NCI-H2029 (cell line): ENCODE results near the gene GRHL3.
"Not testable (repeated sequence)": the region's sequence is repeated elsewhere in the genome, so short reads cannot be mapped to it uniquely, and the experiment has no call there.

ENCODE experiments used
- DNase-seq: peaks from one replicate; lab custom pipeline; 2025; lab: John Stamatoyannopoulos, UW

The GRHL3 gene

DNA sequence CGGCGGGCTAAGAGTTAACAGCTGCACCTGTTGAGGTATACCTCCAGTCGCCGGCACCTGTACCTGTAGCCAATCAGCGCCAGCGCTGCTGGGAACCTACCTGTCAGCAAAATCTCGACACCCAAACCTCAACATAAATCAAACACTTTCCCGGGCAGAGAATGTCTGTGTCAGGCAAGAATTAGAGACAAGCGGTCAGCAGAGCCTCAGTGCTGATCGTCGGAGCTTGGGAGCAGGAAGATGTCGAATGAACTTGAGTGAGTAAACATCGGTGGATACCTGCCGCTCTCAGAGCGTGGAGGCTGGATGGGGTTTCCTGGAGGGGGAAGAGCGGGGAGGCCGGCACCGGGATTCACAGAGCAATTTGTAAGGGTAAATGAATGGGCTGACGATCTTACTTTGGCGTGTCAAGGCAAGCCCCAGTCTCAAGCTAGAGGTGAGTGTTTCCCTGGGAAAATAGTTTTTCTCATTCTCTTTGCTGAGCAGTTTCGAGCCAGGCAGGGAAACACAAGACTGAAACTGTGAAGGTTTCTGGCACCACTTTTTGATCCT is at the start of gene GRHL3:
Gene GRHL3 (plus strand): TSS at position 46 of the 552 bp plus-strand sequence. CDS start 195 bp downstream, at position 241.
- peak; percentile 73 for DNase-seq

DNA sequence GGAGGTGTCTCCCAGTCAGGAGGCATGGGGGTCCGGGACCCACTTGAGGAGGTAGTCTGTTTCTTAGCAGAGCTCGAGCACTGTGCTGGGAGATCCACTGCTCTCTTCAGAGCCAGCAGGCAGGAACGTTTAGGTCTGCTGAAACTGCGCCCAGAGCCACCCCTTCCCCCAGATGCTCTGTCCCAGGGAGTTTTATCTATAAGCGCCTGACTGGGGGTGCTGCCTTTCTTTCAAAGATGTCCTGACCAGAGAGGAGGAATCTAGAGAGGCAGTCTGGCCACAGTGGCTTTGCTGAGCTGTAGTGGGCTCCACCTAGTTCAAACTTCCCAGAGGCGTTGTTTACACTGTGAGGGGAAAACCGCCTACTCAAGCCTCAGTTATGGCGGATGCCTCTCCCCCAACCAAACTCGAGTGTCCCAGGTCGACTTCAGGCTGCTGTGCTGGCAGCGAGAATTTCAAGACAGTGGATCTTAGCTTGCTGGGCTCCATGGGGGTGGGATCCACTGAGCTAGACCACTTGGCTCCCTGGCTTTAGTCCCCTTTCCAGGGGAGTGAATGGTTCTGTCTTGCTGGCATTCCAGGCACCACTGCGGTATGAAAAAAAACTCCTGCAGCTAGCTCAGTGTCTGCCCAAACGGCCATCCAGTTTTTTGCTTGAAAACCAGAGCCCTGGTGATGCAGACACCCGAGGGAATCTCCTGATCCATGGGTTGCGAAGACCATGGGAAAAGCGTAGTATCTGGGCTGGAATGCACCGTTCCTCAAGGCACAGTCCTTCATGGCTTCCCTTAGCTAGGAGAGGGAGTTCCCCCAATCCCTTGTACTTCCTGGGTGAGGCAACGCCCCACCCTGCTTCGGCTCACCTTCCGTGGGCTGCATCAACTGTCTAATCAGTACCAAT is 44.7 kb upstream of the GRHL3 start:
- DNase-seq, result not testable (repeated sequence)

DNA sequence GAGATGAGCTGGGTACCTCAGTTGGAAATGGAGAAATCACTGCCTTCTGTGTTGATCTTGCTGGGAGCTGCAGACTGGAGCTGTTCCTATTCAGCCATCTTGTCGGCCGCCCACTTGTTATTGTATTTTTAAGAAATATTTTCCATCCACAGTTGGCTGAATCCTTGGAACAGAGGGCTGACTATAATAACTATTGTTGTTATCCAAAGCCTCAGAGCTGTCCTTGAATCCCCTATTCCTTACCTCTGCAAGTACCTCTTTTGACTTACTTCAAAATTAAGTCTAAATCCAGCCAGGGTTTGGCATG is 44.1 kb upstream of the GRHL3 start:
- no peak for DNase-seq

DNA sequence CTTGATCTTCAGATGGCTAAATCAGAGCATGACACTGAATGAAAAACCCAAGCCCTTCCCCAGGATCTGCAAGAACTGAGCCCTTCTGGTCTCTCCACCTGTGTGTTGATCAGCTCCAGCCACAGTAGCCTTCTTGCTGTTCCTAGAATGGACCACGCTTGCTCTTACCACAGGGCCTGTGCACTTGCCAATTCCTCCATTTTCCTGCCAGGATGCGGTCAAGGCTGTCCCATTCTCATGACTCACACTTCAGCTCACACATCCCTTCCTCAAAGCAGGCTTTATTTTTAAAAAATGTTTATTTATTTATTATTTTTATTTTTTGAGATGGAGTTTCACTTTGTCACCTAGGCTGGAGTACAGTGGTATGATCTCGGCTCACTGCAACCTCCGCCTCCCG is 43.6 kb upstream of the GRHL3 start:
- DNase-seq, result no peak

DNA sequence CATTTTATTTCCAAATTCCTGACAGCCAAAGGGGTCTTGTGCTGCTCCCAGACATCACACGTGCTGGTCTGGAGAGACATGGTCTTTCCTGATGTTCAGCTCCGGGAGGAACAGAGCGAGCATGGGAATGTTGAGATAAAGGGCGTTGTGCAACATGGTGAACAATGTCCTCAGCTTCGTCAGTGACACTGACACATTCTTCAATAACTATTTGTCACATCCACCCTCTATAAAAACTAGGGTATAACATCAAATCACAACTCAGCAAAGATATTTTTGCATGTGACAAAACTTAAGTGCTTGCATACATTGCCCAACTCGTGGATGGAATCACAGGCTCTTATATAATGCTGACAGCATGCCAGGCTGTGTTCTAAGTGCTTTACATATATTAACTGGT is 42.4 kb upstream of the GRHL3 start:
- DNase-seq, result no peak

DNA sequence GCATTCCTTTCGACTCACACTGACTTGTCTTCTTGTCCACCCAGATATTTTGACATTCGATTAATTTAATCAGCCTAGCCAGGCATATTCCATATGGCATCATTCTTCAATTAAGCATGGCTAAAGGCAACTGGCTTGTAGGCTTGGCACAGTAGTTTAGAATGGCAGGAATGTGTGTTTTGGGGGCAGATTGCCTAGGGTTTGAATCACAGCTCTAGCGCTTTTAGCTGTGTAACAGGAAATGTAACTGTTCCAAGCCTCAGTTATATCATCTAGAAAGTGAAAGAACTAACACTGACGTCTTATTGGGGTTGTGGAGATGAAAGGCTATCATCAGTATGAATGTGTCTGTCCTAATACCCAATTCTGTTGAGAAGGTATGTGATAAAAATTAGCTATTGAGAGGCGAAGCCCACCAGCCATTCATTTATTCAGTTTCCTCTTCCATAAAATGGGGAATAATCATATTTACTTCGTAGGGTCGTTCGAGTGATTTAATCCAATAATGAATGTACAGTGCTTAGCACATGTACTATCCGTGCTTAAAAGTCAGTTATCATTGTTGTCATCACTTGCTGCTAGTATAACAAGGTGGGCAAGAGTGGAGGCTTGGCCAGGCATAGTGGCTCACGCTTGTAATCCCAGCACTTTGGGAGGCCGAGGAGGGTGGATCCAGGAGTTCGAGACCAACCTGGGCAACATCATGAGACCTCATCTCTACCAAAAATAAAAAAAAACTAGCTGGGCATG is 41.6 kb upstream of the GRHL3 start:
- no peak for DNase-seq

DNA sequence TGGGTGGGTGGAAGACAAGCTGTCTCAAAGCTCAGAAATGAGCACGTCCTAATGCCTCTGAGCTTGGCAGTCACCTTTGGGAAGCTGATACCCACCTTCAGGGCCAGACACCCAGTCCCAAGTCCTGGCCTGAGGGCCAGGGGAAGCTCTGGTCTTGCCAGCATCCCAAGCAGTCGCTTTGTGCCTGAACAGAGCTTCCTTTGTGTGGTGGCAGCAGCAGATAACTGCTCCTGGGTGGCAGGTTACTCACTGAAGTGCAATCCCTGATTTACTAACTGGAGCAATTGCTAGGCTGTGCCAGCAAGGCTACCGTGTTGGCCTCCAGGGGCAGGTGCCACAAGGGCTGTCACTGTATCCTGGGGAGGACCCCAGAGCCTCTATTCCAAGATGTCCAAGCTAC is 40.4 kb upstream of the GRHL3 start:
- no peak for DNase-seq

DNA sequence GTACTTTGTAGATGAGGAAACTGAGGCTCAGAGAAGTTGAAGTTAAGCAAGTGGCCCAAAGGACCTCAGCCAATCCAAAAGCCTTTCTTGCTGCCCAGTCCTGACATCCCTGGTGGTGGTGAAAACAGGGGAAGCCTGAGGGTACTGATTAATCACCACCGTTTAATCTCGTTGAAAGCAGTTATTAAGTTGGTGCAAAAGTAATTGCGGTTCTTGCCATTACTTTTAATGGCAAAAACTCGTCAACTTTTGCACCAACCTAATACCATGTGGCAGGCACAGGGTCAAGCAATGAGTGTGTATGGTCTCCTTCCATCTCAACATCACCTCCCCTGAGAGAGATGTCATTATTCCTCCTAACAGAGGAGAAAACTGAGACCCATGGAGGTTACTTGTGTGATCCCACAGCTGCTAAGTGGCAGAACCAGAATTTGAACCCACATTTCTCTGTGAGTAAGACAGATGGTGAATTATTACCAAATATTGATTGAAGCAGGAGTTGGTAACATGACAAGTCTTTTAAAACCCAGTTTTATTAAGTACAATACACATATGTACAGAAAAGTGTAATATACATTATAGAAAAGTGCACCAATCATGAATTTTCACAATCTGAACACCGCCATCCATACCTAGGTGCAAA is 39.4 kb upstream of the GRHL3 start:
- no peak for DNase-seq

DNA sequence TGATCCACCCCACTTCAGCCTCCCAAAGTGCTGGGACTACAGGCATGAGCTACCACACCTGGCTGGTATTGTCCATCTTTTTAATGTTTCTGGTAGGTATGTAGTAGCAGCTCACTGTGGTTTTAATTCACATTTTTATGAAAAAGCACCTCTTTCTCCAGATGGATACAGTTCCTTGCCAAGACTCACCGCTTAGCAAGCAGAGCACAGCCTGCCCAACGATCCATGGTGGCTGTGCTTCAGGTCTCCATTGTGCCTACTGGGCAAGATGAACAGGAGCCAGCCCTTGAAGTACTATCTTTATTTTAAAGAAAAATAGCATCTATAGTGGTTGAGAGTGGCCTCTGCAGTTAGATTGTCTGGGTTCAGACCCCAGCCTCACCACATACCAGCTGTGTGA is 37.6 kb upstream of the GRHL3 start:
- DNase-seq, result no peak

DNA sequence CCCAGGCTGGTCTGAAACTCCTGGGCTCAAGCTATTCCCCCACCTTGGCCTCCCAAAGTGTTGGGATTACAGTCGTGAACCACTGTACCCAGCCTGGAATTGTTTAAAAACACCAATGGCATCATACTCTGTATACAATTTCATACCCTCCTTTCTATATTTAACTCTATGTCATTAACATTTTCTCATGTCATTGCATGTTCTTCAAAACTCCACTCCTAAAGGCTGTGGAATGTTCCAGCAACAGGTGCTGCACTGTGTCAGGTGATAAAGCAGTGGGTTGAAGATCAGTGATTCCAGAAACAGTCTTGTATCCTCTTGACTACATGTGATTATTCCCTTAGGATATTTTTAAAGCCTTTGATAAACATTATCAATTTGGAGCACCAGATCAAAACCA is 36.7 kb upstream of the GRHL3 start:
- DNase-seq, result no peak

DNA sequence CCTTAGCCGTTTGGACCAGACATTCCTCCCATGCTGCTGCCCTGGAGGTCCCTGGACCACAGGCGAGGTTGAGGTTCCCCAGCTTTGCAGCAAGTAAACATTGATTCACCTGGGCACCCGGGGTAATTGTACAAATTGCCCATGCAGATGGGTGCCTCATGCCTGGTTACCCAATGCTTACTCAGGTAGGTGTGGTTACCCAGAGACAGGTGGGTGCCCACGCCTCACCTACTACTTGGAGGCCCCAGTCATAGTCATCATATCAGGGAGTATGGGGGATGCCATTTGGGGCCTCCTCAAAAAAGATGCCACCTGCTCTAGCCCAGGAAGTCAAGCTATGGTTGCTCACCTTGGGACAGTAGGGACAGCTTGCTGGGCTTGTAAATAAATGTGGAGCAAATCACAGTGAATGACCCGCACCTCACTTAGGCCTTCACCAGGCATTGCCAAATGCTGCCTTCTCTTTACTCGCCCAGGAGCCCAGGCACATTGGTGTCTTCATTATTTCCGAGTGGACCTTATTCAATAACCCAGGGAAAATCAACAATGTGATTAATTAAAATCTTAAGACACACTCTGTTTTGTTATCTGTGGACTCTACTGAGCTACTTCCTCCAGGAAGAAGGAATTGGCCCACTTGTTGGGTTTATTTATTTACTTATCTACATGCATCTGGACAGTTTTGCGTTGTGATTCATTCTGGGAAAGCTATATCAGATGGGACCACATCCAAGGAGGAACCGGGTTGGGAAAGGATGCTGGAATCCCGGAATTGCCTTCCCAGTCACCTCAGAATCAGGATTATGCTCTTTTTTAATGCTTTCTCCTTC is 35.6 kb upstream of the GRHL3 start:
- peak; percentile 34 for DNase-seq

DNA sequence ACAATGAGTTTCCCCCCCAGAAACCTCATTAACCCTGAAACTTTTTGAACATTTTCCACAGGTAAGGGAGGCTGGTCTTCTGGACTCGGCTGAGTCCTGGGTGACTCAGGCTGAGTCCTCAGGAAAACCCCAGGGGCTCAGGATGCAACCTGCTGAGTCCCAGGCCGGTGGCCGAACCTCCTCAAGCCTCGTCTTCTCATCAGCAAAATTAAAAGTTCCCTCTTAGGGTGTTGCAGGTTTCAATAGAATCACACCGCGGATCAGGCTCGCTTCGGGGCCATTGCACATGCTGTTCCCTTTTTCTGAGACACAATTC is 35.0 kb upstream of the GRHL3 start:
- DNase-seq, result no peak

DNA sequence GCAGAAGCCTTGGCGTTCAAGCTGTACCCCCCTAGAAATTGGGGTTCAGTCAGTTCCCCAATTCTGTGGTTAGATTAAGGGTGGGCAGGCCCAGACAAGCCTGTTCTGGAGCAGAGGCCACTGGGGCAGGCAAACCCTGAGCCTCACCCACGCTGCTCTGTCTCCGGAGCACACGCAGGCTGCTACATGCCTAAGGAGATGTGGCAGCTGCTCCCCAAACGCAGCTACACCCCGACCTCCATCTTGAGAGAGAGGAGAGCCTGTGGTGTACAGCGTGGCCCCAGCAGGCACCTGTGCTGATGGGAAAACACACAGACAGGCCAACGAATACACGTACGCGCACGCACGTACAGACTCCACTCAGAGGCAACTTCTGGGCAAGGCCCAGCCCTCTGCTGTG is 33.9 kb upstream of the GRHL3 start:
- DNase-seq, result no peak

DNA sequence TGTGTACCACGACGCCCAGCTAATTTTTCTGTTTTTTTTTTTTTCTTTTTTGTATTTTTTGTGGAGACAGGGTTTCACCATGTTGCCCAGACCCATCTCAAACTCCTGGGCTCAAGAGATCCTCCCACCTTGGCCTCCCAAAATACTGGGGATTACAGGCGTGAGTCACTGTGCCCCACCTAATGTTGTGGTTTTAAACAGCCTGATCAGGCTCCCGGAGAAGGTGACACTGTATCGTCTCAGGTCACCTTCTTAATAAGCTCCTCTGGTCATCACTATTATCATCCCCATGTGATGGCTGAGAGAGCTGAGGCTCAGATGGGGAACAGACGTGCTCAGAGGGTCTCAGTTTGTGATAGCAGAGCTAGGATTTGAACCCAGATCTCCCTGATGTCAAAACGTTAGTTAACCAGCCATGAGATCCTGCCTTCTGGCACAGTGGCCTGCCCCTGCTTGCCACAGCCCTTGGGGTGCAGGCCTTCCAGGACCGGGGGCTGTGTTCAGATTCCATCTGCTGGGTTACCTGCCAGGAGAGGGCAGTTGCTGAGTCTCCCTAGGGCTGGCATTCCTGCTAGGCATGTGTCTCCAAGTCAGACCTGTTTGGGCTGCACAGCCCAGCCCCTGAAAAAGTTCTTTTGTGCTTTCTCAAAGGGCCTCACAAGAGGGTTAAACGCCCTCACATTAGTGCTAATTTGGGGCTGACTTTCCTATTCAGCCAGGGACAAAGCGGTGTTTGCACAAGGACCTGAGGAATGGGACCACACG is 32.7 kb upstream of the GRHL3 start:
- no peak for DNase-seq

DNA sequence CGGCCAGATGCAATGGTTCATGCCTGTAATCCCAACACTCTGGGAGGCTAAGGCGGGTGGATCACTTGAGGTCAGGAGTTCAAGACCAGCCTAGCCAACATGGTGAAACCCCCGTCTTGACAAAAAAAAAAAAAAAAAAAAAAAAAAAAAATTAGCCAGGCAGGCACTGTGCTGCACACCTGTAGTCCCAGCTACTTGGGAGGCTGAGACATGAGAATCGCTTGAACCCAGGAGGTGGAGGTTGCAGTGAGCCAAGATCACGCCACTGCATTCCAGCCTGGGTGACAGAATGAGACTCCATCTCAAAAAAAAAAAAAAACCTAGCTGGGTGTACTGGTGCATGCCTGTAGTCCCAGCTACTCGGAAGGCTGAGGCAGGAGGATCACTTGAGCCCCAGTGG is 31.4 kb upstream of the GRHL3 start:
- not testable (repeated sequence) for DNase-seq

DNA sequence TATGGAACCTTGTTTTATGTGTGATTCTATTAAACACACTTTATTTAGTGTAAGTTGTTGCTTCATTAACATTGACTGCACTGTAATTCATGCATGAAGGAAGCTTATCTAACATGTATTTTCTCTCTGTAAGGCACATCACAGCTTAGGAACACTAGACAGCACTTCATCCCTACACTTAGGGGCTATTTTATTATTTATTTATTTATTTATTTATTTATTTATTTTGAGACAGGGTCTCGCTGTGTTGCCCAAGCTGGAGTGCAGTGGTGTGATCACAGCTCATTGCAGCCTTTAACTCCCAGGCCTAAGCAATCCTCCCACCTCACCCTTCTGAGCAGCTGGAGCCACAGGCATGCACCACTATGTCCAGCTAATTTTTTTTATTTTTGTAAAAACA is 30.7 kb upstream of the GRHL3 start:
- no peak for DNase-seq

DNA sequence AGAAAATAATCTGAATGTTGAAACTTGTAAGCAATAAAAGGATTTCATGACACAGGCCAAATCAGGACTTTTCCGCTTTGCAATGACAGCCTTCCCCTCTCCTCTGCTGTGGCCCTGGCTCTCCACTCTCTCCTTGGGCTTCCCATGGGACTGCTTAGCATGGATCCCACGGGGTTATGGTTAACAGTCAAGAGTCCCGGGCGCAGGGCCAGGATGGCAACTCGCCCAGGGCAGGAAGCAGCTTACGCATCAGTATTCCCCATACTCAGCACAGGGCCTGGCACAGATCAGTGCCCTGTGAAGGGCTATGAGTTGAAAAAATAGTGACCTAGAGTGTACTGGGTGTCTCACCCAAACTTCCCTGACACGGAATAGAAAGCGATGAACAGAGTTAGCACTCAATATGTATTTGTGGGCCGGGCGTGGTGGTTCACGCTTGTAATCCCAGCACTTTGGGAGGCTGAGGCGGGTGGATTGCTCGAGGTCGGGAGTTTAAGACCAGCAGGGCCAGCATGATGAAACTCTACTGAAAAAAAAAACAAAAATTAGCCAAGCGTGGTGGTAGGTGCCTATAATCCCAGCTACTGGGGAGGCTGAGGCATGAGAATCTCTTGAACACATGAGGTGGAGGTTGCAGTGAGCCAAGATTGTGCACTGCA is 29.1 kb upstream of the GRHL3 start:
- DNase-seq, result peak; percentile 86

DNA sequence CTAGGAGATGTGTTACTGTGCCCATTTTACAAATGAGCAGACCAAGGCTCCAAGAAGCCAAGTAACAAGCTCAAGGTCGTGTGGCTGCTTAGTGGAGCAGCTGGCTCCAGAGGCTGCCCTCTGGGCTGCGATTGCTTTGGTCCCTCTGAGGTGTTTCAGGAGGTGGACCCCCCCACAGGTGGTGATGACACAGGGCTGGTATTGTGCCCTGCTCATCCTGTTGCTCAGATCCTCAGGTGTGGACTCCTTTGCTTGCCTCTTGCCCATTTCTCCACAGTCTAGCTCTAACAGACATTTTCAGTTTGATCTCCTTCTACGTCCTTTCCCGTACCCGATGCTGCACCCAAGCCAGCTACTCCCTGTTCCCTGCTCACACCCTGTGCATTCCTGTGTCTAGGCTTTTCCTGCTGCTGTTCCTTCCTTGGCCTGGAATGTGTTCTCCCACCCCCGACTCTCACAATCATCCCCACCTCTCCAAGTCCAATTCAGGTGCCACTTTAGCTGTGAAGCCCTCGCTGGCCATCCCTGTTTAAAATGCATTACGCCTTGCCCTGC is 28.1 kb upstream of the GRHL3 start:
- no peak for DNase-seq

DNA sequence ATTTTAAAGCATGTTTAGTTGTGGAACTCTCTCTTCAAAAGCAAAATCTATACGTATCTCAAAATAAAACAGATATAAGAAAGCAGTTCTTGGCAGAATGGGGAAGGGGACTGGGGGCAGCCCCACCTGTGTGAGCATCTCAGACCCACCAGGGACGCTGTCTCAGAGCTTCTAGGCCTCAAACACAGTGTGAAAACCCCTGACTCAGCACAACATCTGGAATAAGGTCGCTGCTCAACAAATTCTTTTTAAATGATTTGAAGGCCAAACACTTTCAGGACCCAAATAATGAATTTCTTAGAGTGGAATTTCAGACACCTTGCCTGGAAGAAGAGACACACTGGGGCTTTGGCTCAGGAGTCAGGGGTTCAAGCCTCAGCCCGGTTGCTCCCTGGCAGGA is 27.1 kb upstream of the GRHL3 start:
- DNase-seq, result no peak

DNA sequence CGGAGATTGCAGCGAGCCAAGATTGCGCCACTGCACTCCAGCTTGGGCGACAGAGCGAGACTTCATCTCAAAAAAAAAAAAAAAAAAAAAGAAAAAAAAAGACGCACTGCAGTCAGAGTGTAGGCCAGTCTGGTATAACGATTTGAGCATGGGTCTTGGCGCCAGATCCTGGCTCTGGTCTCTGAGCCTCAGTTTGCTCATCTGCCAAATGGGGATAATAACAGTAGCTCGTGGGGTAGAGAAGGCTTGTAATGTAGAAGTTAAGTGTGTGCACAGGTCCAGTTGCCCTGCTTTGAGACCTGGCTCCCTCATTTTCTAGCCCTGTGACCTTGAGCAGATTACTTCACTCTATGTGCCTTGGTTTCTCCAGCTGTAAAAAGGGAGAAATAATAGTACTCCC is 26.3 kb upstream of the GRHL3 start:
- DNase-seq, result no peak
